Neural cell (in vitro differentiated cells): ENCODE measurements around the gene COTL1. TPM values are rescaled to one million over a fixed set of nuclear protein-coding genes. Genes with fewer than 3 reads are reported as not detected.

Experiments
- H2AFZ ChIP-seq: fragments of 200-600, 300-800 bp; sonication (generic), shearing (Covaris generic); 2 replicates; pipeline ENCODE4 v1.6.0; 2014; ENCODE audit warnings: low read depth, mild to moderate bottlenecking, antibody characterized with exemption, low read length, moderate library complexity
- H3F3A ChIP-seq: fragments of 200-600 bp; shearing (Covaris generic); 2 replicates; pipeline ENCODE4 v1.6.1; 2016; ENCODE audit warnings: mild to moderate bottlenecking, moderate library complexity, mixed read lengths, antibody characterized with exemption, low read length; ENCODE audit not compliant: insufficient read depth, poor library complexity, severe bottlenecking
- H3K27ac ChIP-seq: fragments of 200-600, 300-800 bp; sonication (generic), shearing (Covaris generic); 2 replicates; pipeline ENCODE4 v1.5.1; 2014; ENCODE audit warnings: mild to moderate bottlenecking, low read length, moderate library complexity
- H3K27me3 ChIP-seq: fragments of 300-800, 200-600 bp; sonication (generic), shearing (Covaris generic); 2 replicates; pipeline ENCODE4 v1.6.0; 2014; ENCODE audit warnings: mild to moderate bottlenecking, low read depth, low read length, moderate library complexity; ENCODE audit not compliant: insufficient read depth
- H3K36me3 ChIP-seq: fragments of 300-800, 200-600 bp; sonication (generic), shearing (Covaris generic); 2 replicates; pipeline ENCODE4 v1.5.1; 2014; ENCODE audit warnings: mild to moderate bottlenecking, antibody characterized with exemption, low read length, moderate library complexity; ENCODE audit not compliant: insufficient read depth
- H3K4me2 ChIP-seq: fragments of 300-800, 200-600 bp; sonication (generic), shearing (Covaris generic); 2 replicates; pipeline ENCODE4 v1.6.0; 2014; ENCODE audit warnings: mild to moderate bottlenecking, low read length
- H3K4me3 ChIP-seq: fragments of 300-800, 200-600 bp; sonication (generic), shearing (Covaris generic); 2 replicates; pipeline ENCODE4 v1.5.1; 2014; ENCODE audit warnings: mild to moderate bottlenecking, low read length, moderate library complexity
- H3K79me2 ChIP-seq: fragments of 200-600 bp; shearing (Covaris generic); replicated peaks from 2 replicates; pipeline ENCODE4 v1.6.0; 2014; ENCODE audit warnings: mild to moderate bottlenecking, low read length, moderate library complexity; ENCODE audit not compliant: insufficient read depth
- H3K9ac ChIP-seq: fragments of 300-800, 200-600 bp; sonication (generic), shearing (Covaris generic); 2 replicates; pipeline ENCODE4 v1.6.1; 2016; ENCODE audit warnings: mild to moderate bottlenecking, low read length, mixed read lengths
- H3K9me2 ChIP-seq: fragments of 200-600 bp; shearing (Covaris generic); 2 replicates; pipeline ENCODE4 v1.6.1; 2016; ENCODE audit warnings: mild to moderate bottlenecking, low read length, mixed read lengths; ENCODE audit not compliant: insufficient read depth
- H3K9me3 ChIP-seq: fragments of 200-600, 300-800 bp; sonication (generic), shearing (Covaris generic); 2 replicates; pipeline ENCODE4 v1.6.1; 2016; ENCODE audit warnings: mild to moderate bottlenecking, mixed run types, low read length, moderate library complexity, mixed read lengths
- H4K20me1 ChIP-seq: fragments of 200-600 bp; shearing (Covaris generic); 2 replicates; pipeline ENCODE4 v1.6.1; 2016; ENCODE audit warnings: mild to moderate bottlenecking, mixed run types; ENCODE audit not compliant: insufficient read depth
- CTCF ChIP-seq: fragments of 450-650 bp; IDR thresholded peaks from 2 replicates; pipeline ENCODE4 v1.5.1; 2014; ENCODE audit warnings: antibody characterized with exemption, mild to moderate bottlenecking, moderate library complexity; ENCODE audit not compliant: poor library complexity, severe bottlenecking
- EP300 ChIP-seq: fragments of 450-650 bp; conservative IDR thresholded peaks from 2 replicates; pipeline ENCODE4 v1.6.1; 2014; ENCODE audit warnings: antibody characterized with exemption, mild to moderate bottlenecking, moderate library complexity; ENCODE audit not compliant: poor library complexity, severe bottlenecking
- EZH2 ChIP-seq: fragments of 200-600, 300-800 bp; shearing (Covaris generic), sonication (generic); IDR thresholded peaks from 2 replicates; pipeline ENCODE4 v1.6.1; 2014; ENCODE audit warnings: antibody characterized with exemption, low read length, borderline replicate concordance, mild to moderate bottlenecking; ENCODE audit not compliant: insufficient read depth, poor library complexity, severe bottlenecking
- MXI1 ChIP-seq: fragments of 450-650 bp; conservative IDR thresholded peaks from 2 replicates; pipeline ENCODE4 v1.6.1; 2014; ENCODE audit warnings: antibody characterized with exemption, mild to moderate bottlenecking; ENCODE audit not compliant: poor library complexity, severe bottlenecking
- POLR2AphosphoS5 ChIP-seq: IDR thresholded peaks from 2 replicates; pipeline ENCODE4 v1.6.1; 2012
- RAD21 ChIP-seq: fragments of 450-650 bp; conservative IDR thresholded peaks from 2 replicates; pipeline ENCODE4 v1.6.1; 2014; ENCODE audit warnings: antibody characterized with exemption, mild to moderate bottlenecking, moderate library complexity
- REST ChIP-seq: IDR thresholded peaks from 2 replicates; pipeline ENCODE4 v1.6.1; 2012; ENCODE audit warnings: borderline replicate concordance
- SMC3 ChIP-seq: fragments of 450-650 bp; conservative IDR thresholded peaks from 2 replicates; pipeline ENCODE4 v1.6.1; 2014; ENCODE audit warnings: antibody characterized with exemption, mild to moderate bottlenecking, moderate library complexity; ENCODE audit not compliant: poor library complexity
- TAF1 ChIP-seq: IDR thresholded peaks from 2 replicates; pipeline ENCODE4 v1.6.1; 2012; ENCODE audit warnings: low read depth
- polyA plus RNA-seq: library from polyadenylated mRNA; depleted of rRNA; stranded (reverse); fragments of >200 nt; gene quantifications from 2 replicates; pipeline ENCODE4 v1.2.3, GENCODE V29; 2014

The COTL1 gene
- polyA plus RNA-seq, 1 donor from 2014 or later, result 86.6 TPM

- TF ChIP-seq CTCF (no peak), MXI1 (no peak)
Measured at GRCh38 chr16:84567286-84567962, 50.5 kb downstream of the COTL1 start (continued).

GRCh38 chr16:84566545-84567257 lies 51.2 kb downstream of the COTL1 start:
- H3K27ac ChIP-seq, result peak overlapping the region; percentile 36
- no peak overlapping the region for H3K4me3 ChIP-seq
- no peaks in the 10 kb centered on the region for H3K9me2 ChIP-seq
- no peak overlapping the region for H2AFZ ChIP-seq
- no peaks in the 10 kb centered on the region for H4K20me1 ChIP-seq
- peak overlapping the region; percentile 2 for H3K9ac ChIP-seq
- H3F3A ChIP-seq, result no peaks in the 10 kb centered on the region
- no peaks in the 10 kb centered on the region for H3K27me3 ChIP-seq
- no peaks in the 10 kb centered on the region for H3K36me3 ChIP-seq
- no peak overlapping the region for H3K4me2 ChIP-seq
- H3K79me2 ChIP-seq, result no peaks in the 10 kb centered on the region
- no peaks in the 10 kb centered on the region for H3K9me3 ChIP-seq
- TF ChIP-seq REST (no peak), EP300 (no peak), POLR2AphosphoS5 (no peak), MXI1 (no peak), RAD21 (no peak), SMC3 (no peak), CTCF (no peak), TAF1 (no peak), EZH2 (no peak)
